ENCODE data around the gene ABCE1.

DNA sequence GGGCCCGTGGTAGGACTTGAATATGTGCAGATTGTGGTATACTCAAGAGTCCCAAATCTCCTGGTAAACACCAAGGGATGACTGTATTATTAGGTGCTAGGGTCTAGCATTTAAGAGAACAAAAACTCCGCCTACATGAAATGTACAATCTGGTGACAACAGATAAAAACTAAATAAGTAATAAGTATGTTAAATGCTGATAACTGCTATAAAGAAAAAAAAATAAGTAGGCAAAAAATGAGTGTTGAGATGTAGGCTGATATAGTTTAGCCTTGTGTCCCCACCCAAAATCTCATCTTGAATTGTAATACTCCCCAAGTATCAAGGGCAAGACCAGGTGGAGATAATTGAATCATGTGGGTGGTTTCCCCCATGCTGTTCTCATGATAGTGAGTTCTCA is 58.9 kb downstream of the ABCE1 start:
- TF ChIP-seq, protein P1, sequence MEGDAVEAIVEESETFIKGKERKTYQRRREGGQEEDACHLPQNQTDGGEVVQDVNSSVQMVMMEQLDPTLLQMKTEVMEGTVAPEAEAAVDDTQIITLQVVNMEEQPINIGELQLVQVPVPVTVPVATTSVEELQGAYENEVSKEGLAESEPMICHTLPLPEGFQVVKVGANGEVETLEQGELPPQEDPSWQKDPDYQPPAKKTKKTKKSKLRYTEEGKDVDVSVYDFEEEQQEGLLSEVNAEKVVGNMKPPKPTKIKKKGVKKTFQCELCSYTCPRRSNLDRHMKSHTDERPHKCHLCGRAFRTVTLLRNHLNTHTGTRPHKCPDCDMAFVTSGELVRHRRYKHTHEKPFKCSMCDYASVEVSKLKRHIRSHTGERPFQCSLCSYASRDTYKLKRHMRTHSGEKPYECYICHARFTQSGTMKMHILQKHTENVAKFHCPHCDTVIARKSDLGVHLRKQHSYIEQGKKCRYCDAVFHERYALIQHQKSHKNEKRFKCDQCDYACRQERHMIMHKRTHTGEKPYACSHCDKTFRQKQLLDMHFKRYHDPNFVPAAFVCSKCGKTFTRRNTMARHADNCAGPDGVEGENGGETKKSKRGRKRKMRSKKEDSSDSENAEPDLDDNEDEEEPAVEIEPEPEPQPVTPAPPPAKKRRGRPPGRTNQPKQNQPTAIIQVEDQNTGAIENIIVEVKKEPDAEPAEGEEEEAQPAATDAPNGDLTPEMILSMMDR (IDR thresholded peaks at IDR 0.05): no peak
- TF ChIP-seq POLR2AphosphoS5 (IDR thresholded peaks at IDR 0.05; ENCODE audit: insufficient read depth in 1 of 2, low read depth in 1 of 2): no peak
